ENCODE measurements around the gene CRTC3.

- TF ChIP-seq CTCF (IDR thresholded peaks at IDR 0.05; ENCODE audit: low read depth, low read length, missing input control) (no peak), RAD21 (IDR thresholded peaks at IDR 0.05) (no peak), ATF3 (IDR thresholded peaks at IDR 0.05) (no peak)
These were observed 32.9 kb upstream of the CRTC3 start for GRCh38 chr15:90496791-90497190.
